GM12872 (cell line): ENCODE measurements around the gene SUSD6.

Experiments
- TF ChIP-seq, protein P1 (sequence below): IDR thresholded peaks from 3 replicates; pipeline ENCODE4 v1.5.1; 2011; ENCODE audit warnings: low read depth, mild to moderate bottlenecking, low read length, moderate library complexity; ENCODE audit not compliant: insufficient read depth

SUSD6 gene

DNA sequence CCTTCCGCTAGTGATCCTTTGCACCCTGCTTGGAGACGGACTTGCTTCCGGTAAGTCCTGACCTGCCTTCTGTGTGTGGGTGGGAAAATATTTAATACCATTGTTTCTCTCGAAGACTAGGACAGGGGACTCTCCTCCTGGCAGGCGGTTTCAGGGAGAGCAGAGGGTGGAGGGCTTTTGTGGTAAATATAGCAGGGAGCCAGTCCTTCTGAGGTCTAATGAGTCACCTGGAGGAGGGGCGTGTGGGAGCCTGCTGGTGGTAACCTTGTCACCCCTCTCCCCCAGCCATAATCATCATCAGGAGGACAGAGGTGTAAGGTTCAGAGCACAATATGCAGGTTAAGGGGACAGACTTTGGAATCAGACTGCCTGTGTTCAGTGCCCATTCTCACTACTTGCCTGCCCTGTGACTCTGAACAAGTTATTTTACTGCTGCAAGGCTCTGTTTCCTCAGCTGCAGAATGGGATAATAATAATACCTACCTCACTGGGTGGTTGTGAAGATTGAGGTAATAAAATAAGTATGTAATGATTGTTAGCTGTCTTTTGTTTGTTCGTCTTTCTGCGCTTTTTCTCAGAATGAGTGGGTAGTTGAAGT is 47.4 kb downstream of the SUSD6 start:
- TF ChIP-seq, protein P1, sequence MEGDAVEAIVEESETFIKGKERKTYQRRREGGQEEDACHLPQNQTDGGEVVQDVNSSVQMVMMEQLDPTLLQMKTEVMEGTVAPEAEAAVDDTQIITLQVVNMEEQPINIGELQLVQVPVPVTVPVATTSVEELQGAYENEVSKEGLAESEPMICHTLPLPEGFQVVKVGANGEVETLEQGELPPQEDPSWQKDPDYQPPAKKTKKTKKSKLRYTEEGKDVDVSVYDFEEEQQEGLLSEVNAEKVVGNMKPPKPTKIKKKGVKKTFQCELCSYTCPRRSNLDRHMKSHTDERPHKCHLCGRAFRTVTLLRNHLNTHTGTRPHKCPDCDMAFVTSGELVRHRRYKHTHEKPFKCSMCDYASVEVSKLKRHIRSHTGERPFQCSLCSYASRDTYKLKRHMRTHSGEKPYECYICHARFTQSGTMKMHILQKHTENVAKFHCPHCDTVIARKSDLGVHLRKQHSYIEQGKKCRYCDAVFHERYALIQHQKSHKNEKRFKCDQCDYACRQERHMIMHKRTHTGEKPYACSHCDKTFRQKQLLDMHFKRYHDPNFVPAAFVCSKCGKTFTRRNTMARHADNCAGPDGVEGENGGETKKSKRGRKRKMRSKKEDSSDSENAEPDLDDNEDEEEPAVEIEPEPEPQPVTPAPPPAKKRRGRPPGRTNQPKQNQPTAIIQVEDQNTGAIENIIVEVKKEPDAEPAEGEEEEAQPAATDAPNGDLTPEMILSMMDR = no peak

DNA sequence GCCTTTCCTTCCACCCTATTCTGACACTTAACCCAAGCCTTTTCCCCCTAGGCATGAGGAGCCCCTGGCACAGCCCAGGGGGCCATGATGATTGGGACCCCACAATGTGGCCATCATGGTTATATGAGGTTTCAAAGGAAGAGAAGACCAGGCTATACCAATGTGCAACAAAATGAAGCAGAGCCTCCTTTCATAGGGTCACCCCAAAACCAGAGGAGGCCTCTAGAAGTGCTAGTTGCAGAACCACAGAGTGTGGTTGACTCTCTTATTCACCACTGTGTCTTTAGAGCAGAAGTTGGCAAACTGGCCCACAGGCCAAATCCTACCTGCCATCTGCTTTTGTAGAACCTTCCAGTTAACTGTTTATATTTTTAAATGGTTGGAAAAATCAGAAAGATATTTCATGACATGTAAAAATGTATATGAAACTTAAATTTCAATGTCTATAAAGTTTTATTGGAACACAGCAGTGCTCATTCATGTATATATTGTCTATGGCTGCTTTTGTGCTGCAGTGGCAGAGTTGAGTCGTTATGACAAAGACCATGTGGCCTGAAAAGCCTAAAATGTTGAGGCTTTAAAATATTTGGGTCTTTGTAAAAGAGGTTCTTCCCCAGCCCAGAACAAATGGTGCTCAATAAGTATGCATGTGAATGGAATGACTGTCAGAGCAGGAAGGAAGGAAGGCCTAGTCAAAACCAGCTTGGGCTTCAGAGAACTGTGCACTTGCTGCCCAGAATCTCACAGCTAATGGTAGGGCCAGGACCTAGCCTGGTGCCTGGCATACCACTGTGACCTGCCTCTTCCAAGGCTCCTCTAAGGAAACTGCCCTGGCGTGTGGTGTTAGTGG is 49.2 kb downstream of the SUSD6 start:
- TF ChIP-seq, protein P1 = no peak

DNA sequence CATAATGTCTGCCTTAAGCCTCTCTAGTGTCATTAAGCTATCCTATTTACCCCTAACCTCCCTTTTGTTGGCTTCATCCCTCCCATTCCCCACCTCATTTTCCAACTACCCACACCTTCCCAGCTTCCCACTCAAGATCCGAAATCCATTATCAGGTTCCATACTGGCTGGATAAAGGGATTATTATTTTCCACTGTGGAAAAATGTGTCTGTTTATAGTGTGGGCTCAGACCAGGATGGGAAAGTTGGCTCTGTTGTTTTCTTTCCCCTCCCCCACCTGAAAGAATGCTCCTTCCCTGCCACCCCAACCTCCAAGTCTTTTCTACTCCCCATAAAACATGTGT is 49.8 kb downstream of the SUSD6 start:
- TF ChIP-seq, protein P1 = no peak

DNA sequence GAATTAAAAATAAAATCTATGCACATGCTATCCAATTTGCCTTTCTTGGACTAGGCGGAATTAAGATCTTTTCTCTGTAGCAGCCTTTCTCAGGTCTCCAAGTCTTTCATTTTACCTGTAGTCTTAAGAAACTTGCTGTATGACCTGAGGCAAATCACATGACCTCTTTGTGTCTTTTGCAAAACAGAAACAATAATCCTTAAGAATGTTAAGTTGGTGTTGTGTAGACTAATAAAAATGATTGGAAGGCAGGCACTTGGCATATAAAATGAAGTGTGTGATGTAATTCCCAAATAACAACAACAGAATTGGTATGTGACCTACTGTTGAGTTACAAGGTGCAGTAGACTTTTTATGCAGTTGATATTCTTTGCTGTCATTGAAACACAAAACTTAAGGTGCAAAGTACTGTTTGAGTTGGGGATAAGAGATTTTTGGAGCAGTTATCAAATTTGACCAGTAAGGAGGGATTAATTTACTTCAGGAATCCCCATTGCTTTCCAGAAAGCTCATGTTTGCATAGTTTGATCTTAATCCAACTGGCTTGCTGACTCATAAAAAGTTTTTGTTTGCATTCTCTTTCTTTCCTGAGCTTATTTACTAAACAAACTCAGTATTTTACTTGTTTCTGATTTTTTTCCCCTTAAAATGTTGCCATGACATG is 51.4 kb downstream of the SUSD6 start:
- TF ChIP-seq, protein P1 = no peak

DNA sequence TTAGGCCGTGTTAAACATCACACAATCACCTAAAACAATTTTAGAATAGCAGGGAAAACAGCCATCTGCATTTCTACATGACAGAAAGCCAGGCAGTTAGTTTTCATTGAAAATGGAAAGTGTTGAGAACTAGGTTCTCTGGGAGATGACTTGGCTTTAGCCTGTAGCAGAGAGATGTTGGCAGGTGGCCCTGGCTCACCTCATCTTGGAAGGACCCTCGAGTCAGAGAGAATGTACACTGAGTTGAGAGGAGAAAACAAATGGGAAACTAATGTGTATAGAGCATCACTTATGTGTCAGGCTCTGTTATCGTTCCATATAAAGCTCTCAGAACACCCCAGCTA is 51.9 kb downstream of the SUSD6 start:
- TF ChIP-seq, protein P1 = no peak

DNA sequence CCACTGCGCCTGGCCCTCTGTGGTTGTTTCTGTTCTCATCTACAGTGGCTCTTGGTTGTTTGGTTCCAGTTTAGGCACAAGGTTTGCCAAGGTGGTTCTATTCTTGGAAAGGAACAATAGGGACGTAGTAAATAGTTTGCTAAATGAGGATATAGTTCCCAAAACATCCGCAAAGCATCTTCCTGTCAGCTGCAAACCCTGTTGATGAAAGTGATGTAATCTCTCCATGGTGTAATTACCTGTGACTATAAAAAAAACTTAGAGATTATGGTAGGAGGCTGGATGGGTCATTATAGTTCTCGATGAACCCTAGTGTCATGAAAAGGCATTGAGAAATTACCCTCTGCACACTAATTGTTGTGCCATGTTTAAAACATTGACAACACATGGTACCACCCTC is 52.9 kb downstream of the SUSD6 start:
- TF ChIP-seq, protein P1 = no peak

DNA sequence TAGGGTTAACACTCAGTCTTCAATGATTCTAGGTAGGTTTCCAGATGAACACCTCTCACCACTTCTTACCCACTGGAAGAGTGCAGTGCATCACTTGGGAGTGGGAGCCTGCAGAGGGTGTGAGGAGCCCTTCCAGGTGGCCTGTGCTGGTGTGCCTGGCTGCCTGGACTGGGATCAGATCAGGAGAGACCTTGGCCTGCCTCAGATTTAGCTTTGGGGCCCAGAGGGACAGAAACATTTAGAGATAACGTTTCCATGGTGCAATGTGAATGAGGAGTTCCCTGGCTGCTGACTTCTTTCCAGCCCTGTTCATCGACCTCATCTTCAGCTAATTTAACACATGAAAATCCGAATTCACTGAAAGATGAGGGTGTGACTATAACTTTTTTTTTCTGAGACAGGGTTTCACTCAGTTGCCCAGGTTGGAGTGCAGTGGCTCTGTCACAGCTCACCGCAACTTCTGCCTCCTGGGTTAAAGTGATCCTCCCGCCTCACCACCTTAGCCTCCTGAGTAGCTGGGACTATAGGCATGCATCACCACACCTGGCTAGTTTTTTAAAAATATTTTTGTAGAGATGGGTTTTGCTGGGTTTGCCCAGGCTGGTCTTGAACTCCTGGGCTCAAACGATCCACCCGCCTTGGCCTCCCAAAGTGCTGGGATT is 53.6 kb downstream of the SUSD6 start:
- TF ChIP-seq, protein P1 = no peak
